Trophoblast cell (in vitro differentiated cells and primary cell): ENCODE measurements around the gene RNF32.

Experiments
- DNase-seq, 2 donors: peaks; one replicate each; pipeline ENCODE4 v3.0.0-alpha.2; 2016
- H2AFZ ChIP-seq: 2 replicates; pipeline ENCODE4 v1.6.1; 2013; ENCODE audit warnings: low read length, moderate library complexity, mild to moderate bottlenecking; ENCODE audit not compliant: insufficient read depth, poor library complexity
- H2AK5ac ChIP-seq: 2 replicates; pipeline ENCODE4 v1.6.1; 2013; ENCODE audit warnings: mild to moderate bottlenecking, low read length
- H2BK120ac ChIP-seq: 2 replicates; pipeline ENCODE4 v1.6.1; 2013; ENCODE audit warnings: low read length, mild to moderate bottlenecking, moderate library complexity; ENCODE audit not compliant: insufficient read depth, poor library complexity
- H2BK12ac ChIP-seq: 2 replicates; pipeline ENCODE4 v1.6.1; 2013; ENCODE audit warnings: mild to moderate bottlenecking, low read length, moderate library complexity
- H2BK5ac ChIP-seq: 2 replicates; pipeline ENCODE4 v1.6.1; 2013; ENCODE audit warnings: low read length, low read depth, moderate library complexity, mild to moderate bottlenecking; ENCODE audit not compliant: poor library complexity
- H3K14ac ChIP-seq: 2 replicates; pipeline ENCODE4 v1.6.1; 2013; ENCODE audit warnings: mild to moderate bottlenecking, low read length
- H3K18ac ChIP-seq: 2 replicates; pipeline ENCODE4 v1.6.1; 2013; ENCODE audit warnings: mild to moderate bottlenecking, low read length
- H3K23ac ChIP-seq: 2 replicates; pipeline ENCODE4 v1.6.1; 2013; ENCODE audit warnings: low read length
- H3K27ac ChIP-seq: 2 replicates; pipeline ENCODE4 v1.5.1; 2013; ENCODE audit warnings: low read depth, mild to moderate bottlenecking, inconsistent platforms, low read length, moderate library complexity
- H3K27me3 ChIP-seq: 2 replicates; pipeline ENCODE4 v1.6.1; 2013; ENCODE audit warnings: inconsistent platforms, mild to moderate bottlenecking, low read length, moderate library complexity; ENCODE audit not compliant: insufficient read depth
- H3K36me3 ChIP-seq, 2 experiments: 1 replicate in 1 of 2; 2 replicates in 1 of 2; pipeline ENCODE4 v1.6.1; 2013; ENCODE audit warnings: low read length in 2 of 2, mild to moderate bottlenecking in 2 of 2, moderate library complexity in 1 of 2; ENCODE audit not compliant: insufficient read depth in 2 of 2, control insufficient read depth in 1 of 2
- H3K4ac ChIP-seq: 2 replicates; pipeline ENCODE4 v1.6.1; 2013; ENCODE audit warnings: low read depth, mild to moderate bottlenecking, low read length, moderate library complexity
- H3K4me1 ChIP-seq, 2 experiments: 1 replicate in 1 of 2; 2 replicates in 1 of 2; pipeline ENCODE4 v1.6.1; 2013; ENCODE audit warnings: low read length in 2 of 2, mild to moderate bottlenecking in 2 of 2, moderate library complexity in 1 of 2; ENCODE audit not compliant: insufficient read depth in 2 of 2, control insufficient read depth in 1 of 2
- H3K4me2 ChIP-seq: 2 replicates; pipeline ENCODE4 v1.6.1; 2013; ENCODE audit warnings: inconsistent platforms, mild to moderate bottlenecking, low read length, moderate library complexity
- H3K4me3 ChIP-seq: 2 replicates; pipeline ENCODE4 v1.5.1; 2013; ENCODE audit warnings: mild to moderate bottlenecking, low read depth, low read length, inconsistent platforms
- H3K79me1 ChIP-seq: one replicate; pipeline ENCODE4 v1.6.1; 2013; ENCODE audit warnings: low read length
- H3K79me2 ChIP-seq: 2 replicates; pipeline ENCODE4 v1.6.1; 2013; ENCODE audit warnings: low read length, mild to moderate bottlenecking; ENCODE audit not compliant: control insufficient read depth, insufficient read depth, poor library complexity
- H3K9ac ChIP-seq: 2 replicates; pipeline ENCODE4 v1.6.1; 2013; ENCODE audit warnings: mild to moderate bottlenecking, low read length
- H3K9me3 ChIP-seq: 2 replicates; pipeline ENCODE4 v1.6.1; 2013; ENCODE audit warnings: low read depth, mild to moderate bottlenecking, control low read depth, inconsistent platforms, low read length; ENCODE audit not compliant: insufficient read depth
- H4K12ac ChIP-seq: 2 replicates; pipeline ENCODE4 v1.6.1; 2013; ENCODE audit warnings: low read depth, mild to moderate bottlenecking, low read length, moderate library complexity
- H4K8ac ChIP-seq: 2 replicates; pipeline ENCODE4 v1.6.1; 2013; ENCODE audit warnings: low read depth, mild to moderate bottlenecking, low read length, moderate library complexity
- H4K91ac ChIP-seq: one replicate; pipeline ENCODE4 v1.6.1; 2013; ENCODE audit warnings: low read depth, mild to moderate bottlenecking, low read length, moderate library complexity
- WGBS: extraction: QIAGEN DNeasy Blood & Tissue Kit; methylation state at CpG from one replicate; pipeline ENCODE4 v1.1.7; 2013; ENCODE audit warnings: missing lambda C conversion rate; ENCODE audit not compliant: insufficient read length, insufficient coverage; ENCODE audit errors: extremely low coverage; 5-methylcytosine and 5-hydroxymethylcytosine counted together

The RNF32 gene

GRCh38 chr7:156611014-156612010 is 29.3 kb upstream of the RNF32 start:
- Histone ChIP-seq H2BK12ac (no peak overlapping the region), H3K18ac (no peak overlapping the region), H3K23ac (no peak overlapping the region), H3K27me3 (peaks cover 3% of the 10 kb centered on the region), H2AK5ac (no peak overlapping the region), H3K4me2 (no peak overlapping the region), H3K9me3 (no peaks in the 10 kb centered on the region), H4K8ac (no peak overlapping the region), H3K27ac (no peak overlapping the region), H3K4ac (no peak overlapping the region), H4K91ac (no peak overlapping the region), H3K4me3 (no peak overlapping the region), H2BK120ac (no peak overlapping the region), H4K12ac (no peak overlapping the region), H3K4me1 (peaks cover 0 to under 1% of the 10 kb centered on the region in 2 experiments), H3K9ac (no peak overlapping the region), H2BK5ac (no peak overlapping the region), H3K79me2 (no peaks in the 10 kb centered on the region), H3K79me1 (no peaks in the 10 kb centered on the region), H3K14ac (no peak overlapping the region), H3K36me3 (no peaks in the 10 kb centered on the region), H2AFZ (no peak overlapping the region)
- WGBS: no CpG with 5 or more reads among the region's 17 CpGs
- DNase-seq: peak in 1 of 2 donors; percentile 36

- peaks cover 6% of the 10 kb centered on the region for H3K27me3 ChIP-seq
- DNase-seq: no peak
- no peak overlapping the region for H3K4ac ChIP-seq
- no peaks in the 10 kb centered on the region for H3K79me1 ChIP-seq
- H3K36me3 ChIP-seq: no peaks in the 10 kb centered on the region
- no peak overlapping the region for H3K23ac ChIP-seq
- H3K14ac ChIP-seq: no peak overlapping the region
- no peak overlapping the region for H3K4me2 ChIP-seq
- peaks cover 0 to 2% of the 10 kb centered on the region in 2 experiments for H3K4me1 ChIP-seq
- H3K18ac ChIP-seq: no peak overlapping the region
- no peak overlapping the region for H4K8ac ChIP-seq
- no peak overlapping the region for H2AFZ ChIP-seq
- no peak overlapping the region for H2BK120ac ChIP-seq
- no peak overlapping the region for H3K9ac ChIP-seq
- no peak overlapping the region for H3K4me3 ChIP-seq
- H3K79me2 ChIP-seq: no peaks in the 10 kb centered on the region
- no peaks in the 10 kb centered on the region for H3K9me3 ChIP-seq
- no peak overlapping the region for H2BK5ac ChIP-seq
- no CpG with 5 or more reads among the region's 10 CpGs for WGBS
- H2BK12ac ChIP-seq: no peak overlapping the region
- no peak overlapping the region for H4K12ac ChIP-seq
- no peak overlapping the region for H3K27ac ChIP-seq
- H4K91ac ChIP-seq: no peak overlapping the region
- H2AK5ac ChIP-seq: no peak overlapping the region
Observed at GRCh38 chr7:156612930-156613329, 27.6 kb upstream of the RNF32 start.

GRCh38 chr7:156614434-156615264 is 25.9 kb upstream of the RNF32 start:
- Histone ChIP-seq H3K36me3 (no peaks in the 10 kb centered on the region), H3K14ac (no peak overlapping the region), H3K79me1 (peaks cover 7% of the 10 kb centered on the region), H3K4me2 (no peak overlapping the region), H2BK5ac (no peak overlapping the region), H4K12ac (no peak overlapping the region), H3K18ac (no peak overlapping the region), H2AK5ac (no peak overlapping the region), H3K4ac (no peak overlapping the region), H2BK120ac (no peak overlapping the region), H2AFZ (no peak overlapping the region), H3K9ac (no peak overlapping the region), H3K27me3 (peaks cover 6% of the 10 kb centered on the region), H3K79me2 (no peaks in the 10 kb centered on the region), H3K9me3 (no peaks in the 10 kb centered on the region), H3K27ac (no peak overlapping the region), H3K4me1 (peaks cover 8 to 13% of the 10 kb centered on the region in 2 experiments), H4K8ac (no peak overlapping the region), H3K23ac (no peak overlapping the region), H3K4me3 (no peak overlapping the region), H2BK12ac (no peak overlapping the region), H4K91ac (no peak overlapping the region)
- no CpG with 5 or more reads among the region's 19 CpGs for WGBS
- DNase-seq: no peak

GRCh38 chr7:156616269-156617202 is 24.0 kb upstream of the RNF32 start:
- Histone ChIP-seq H3K36me3 (no peaks in the 10 kb centered on the region), H3K27ac (no peak overlapping the region), H3K9me3 (no peaks in the 10 kb centered on the region), H3K79me2 (no peaks in the 10 kb centered on the region), H4K12ac (no peak overlapping the region), H3K4ac (no peak overlapping the region), H3K9ac (no peak overlapping the region), H3K27me3 (peaks cover 6% of the 10 kb centered on the region), H2BK12ac (no peak overlapping the region), H4K8ac (no peak overlapping the region), H4K91ac (no peak overlapping the region), H2AFZ (no peak overlapping the region), H3K4me2 (peak overlapping the region; percentile 83), H3K14ac (no peak overlapping the region), H2BK120ac (no peak overlapping the region), H3K4me3 (peak overlapping the region; percentile 13), H2AK5ac (no peak overlapping the region), H3K4me1 (peaks cover 9 to 15% of the 10 kb centered on the region in 2 experiments), H2BK5ac (no peak overlapping the region), H3K18ac (no peak overlapping the region), H3K79me1 (peaks cover 7% of the 10 kb centered on the region), H3K23ac (no peak overlapping the region)
- DNase-seq: no peak
- no CpG with 5 or more reads among the region's 92 CpGs for WGBS
